Muscle layer of colon (tissue), 2 donors: Measurements from ENCODE around the gene KANSL1.

Experiments used
- H3K27ac ChIP-seq: one replicate; pipeline ENCODE4 v1.7.0; 2013; ENCODE audit warnings: low read depth, mild to moderate bottlenecking, low read length, moderate library complexity
- H3K27me3 ChIP-seq, 2 donors: one replicate each; pipeline ENCODE4 v1.7.0; 2013; ENCODE audit warnings: low read length in 2 of 2, mild to moderate bottlenecking in 2 of 2; ENCODE audit not compliant: insufficient read depth in 2 of 2, control insufficient read depth in 1 of 2
- H3K36me3 ChIP-seq: one replicate; pipeline ENCODE4 v1.7.0; 2013; ENCODE audit warnings: mild to moderate bottlenecking, low read length; ENCODE audit not compliant: insufficient read depth
- H3K4me1 ChIP-seq: one replicate; pipeline ENCODE4 v1.7.0; 2013; ENCODE audit warnings: mild to moderate bottlenecking, low read length; ENCODE audit not compliant: insufficient read depth
- H3K4me3 ChIP-seq, 2 donors: one replicate each; pipeline ENCODE4 v1.7.0; 2013; ENCODE audit warnings: low read length in 2 of 2, low read depth in 1 of 2, mild to moderate bottlenecking in 1 of 2, moderate library complexity in 1 of 2
- H3K9ac ChIP-seq: one replicate; pipeline ENCODE4 v1.7.0; 2013; ENCODE audit warnings: low read length
- H3K9me3 ChIP-seq: one replicate; pipeline ENCODE4 v1.7.0; 2013; ENCODE audit warnings: mild to moderate bottlenecking, low read length
- donor health status: abdominal sarcoma.
- donor health status: Adenocarcinoma of cecum.

KANSL1 gene

DNA sequence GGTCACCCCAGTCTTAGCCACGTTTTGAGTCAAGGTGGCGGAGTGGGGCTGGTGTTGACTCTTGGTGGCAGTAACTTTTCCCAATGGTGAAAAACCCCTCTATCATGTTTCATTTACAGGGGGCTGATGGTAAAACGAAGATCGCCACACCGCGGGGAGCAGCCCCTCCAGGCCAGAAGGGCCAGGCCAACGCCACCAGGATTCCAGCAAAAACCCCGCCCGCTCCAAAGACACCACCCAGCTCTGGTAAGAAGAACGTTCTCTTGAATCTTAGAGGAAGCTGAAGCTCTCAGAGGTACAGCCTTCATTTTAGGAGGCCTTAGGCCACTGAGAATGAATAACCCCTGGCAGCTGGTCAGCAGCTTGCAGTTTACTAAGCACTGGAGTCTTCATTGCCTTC, 201.9 kb downstream of the KANSL1 start:
- Histone ChIP-seq H3K27me3 (no peaks in the 10 kb centered on the region), H3K4me3 (no peak overlapping the region), H3K9me3 (no peaks in the 10 kb centered on the region), H3K9ac (no peak overlapping the region), H3K4me1 (no peaks in the 10 kb centered on the region), H3K27ac (no peak overlapping the region), H3K36me3 (no peaks in the 10 kb centered on the region)

DNA sequence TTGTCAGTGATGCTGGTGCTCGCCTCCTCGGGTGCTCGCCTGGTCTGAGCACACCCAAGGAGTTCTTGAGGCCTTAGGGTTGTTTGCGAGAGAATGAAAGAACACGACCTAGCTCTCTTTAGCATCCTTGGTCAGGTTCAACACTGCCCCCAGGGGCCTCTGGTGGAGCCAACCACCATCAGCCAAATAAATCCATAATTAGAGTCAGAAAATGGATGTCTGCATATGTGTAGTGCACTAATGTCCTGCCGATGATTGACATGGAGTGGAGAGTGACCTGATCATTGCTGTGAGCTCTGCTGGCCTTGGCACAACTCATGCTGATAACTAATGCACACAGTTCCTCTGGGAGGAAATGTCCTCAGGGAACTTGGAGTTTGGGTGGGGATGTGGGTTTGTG, 202.3 kb downstream of the KANSL1 start:
- H3K27me3 ChIP-seq: no peaks in the 10 kb centered on the region
- H3K9ac ChIP-seq: no peak overlapping the region
- H3K4me3 ChIP-seq: no peak overlapping the region
- H3K4me1 ChIP-seq: no peaks in the 10 kb centered on the region
- no peak overlapping the region for H3K27ac ChIP-seq
- H3K36me3 ChIP-seq: no peaks in the 10 kb centered on the region
- no peaks in the 10 kb centered on the region for H3K9me3 ChIP-seq

DNA sequence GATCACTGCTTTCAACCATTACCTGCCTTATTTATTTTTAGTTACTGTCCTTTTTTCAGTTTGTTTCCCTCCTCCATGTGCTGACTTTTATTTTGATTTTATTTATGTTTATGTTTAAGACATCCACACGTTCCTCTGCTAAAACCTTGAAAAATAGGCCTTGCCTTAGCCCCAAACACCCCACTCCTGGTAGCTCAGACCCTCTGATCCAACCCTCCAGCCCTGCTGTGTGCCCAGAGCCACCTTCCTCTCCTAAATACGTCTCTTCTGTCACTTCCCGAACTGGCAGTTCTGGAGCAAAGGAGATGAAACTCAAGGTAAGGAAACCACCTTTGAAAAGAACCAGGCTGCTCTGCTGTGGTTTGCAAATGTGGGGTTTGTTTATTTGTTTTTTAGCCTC, 203.5 kb downstream of the KANSL1 start:
- H3K9me3 ChIP-seq: no peaks in the 10 kb centered on the region
- no peaks in the 10 kb centered on the region for H3K4me1 ChIP-seq
- no peak overlapping the region for H3K4me3 ChIP-seq
- H3K36me3 ChIP-seq: no peaks in the 10 kb centered on the region
- H3K9ac ChIP-seq: no peak overlapping the region
- no peak overlapping the region for H3K27ac ChIP-seq
- H3K27me3 ChIP-seq: no peaks in the 10 kb centered on the region

DNA sequence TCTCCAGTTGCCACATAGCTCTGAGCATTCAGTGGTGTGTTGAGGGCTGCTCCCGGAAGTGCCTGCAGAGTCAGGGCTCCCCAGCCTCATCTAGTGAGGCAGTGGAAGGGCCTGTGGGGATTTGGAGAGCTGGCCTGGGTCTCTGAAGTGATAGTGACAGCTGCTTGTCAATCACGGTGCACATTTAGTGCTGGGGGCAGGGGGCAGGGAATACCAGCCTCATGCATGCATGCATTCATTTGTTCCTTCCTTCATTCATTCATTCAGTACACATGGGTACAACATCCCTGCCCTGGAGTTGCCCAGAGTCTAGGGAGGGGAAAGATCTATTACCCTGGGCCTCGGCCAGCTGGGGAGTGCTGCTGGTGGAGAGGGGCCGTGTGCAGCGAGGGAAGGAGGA, 205.5 kb downstream of the KANSL1 start:
- H3K4me3 ChIP-seq: no peak overlapping the region
- no peak overlapping the region for H3K9ac ChIP-seq
- no peak overlapping the region for H3K27ac ChIP-seq
- H3K4me1 ChIP-seq: no peaks in the 10 kb centered on the region
- no peaks in the 10 kb centered on the region for H3K9me3 ChIP-seq
- no peaks in the 10 kb centered on the region for H3K27me3 ChIP-seq
- H3K36me3 ChIP-seq: no peaks in the 10 kb centered on the region

DNA sequence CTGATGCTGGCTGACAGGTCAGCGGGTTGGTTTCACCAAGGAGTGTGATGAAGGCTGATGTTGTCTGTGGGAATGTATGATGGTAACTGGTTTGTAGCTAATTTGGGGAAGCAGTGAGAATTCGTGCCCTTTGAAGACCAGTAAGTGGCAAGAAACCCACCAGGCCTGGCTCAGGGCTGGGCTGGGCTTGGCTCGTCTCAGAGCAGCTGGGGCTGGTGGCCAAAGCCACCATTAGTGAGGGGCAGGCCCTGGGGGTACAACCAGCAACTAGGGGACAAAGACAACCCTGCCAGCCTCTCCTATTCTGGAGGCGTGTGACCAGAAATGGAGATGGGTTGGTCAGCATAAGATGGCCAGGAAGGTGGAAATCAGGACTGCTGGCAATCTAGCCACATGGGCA, 207.2 kb downstream of the KANSL1 start:
- H3K27ac ChIP-seq: no peak overlapping the region
- no peak overlapping the region for H3K9ac ChIP-seq
- no peaks in the 10 kb centered on the region for H3K36me3 ChIP-seq
- H3K4me3 ChIP-seq: no peak overlapping the region
- H3K4me1 ChIP-seq: no peaks in the 10 kb centered on the region
- H3K27me3 ChIP-seq: no peaks in the 10 kb centered on the region
- H3K9me3 ChIP-seq: no peaks in the 10 kb centered on the region

DNA sequence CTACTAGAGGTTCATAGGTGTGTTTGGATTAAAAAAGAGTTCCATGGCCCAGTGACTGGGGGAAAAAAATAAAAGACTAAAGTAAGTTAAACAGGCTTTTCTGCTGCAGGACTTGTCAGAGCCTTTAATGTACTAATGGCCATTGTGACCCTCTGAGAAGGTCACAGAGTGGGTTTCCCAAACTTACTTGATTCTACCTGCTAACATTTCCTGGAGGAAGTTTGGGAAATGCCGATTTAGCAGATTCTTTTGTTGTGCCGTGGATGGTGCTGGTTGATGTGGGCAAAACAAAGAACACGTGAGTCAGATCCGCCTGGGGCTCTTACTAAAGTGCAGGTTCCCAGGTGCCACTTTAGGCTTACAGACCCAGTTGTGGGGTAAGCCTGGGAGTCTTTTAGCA, 207.8 kb downstream of the KANSL1 start:
- Histone ChIP-seq H3K27me3 (no peaks in the 10 kb centered on the region), H3K4me3 (no peak overlapping the region), H3K9me3 (no peaks in the 10 kb centered on the region), H3K4me1 (no peaks in the 10 kb centered on the region), H3K27ac (no peak overlapping the region), H3K9ac (no peak overlapping the region), H3K36me3 (no peaks in the 10 kb centered on the region)

DNA sequence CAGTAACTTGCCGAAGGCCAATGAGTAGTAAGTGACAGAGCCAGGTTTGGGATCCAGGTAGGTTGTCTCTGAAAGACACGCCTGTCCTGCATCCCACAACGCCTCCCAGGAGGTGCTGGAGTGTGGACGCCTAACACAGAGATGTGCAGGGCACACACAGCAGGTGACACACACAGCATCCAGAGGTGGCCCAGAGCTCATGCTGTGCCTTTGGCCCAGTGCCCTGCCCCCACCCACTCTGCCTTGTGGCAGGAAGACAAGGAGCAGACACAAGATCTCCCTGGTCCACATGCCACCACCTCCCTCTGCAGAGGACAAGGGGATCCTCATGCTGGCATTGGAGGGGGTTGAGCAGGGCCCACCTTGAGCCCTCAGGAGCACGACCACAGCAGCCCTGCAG, 208.9 kb downstream of the KANSL1 start:
- Histone ChIP-seq H3K9me3 (no peaks in the 10 kb centered on the region), H3K27ac (no peak overlapping the region), H3K27me3 (no peaks in the 10 kb centered on the region), H3K4me3 (no peak overlapping the region), H3K9ac (no peak overlapping the region), H3K36me3 (no peaks in the 10 kb centered on the region), H3K4me1 (no peaks in the 10 kb centered on the region)

DNA sequence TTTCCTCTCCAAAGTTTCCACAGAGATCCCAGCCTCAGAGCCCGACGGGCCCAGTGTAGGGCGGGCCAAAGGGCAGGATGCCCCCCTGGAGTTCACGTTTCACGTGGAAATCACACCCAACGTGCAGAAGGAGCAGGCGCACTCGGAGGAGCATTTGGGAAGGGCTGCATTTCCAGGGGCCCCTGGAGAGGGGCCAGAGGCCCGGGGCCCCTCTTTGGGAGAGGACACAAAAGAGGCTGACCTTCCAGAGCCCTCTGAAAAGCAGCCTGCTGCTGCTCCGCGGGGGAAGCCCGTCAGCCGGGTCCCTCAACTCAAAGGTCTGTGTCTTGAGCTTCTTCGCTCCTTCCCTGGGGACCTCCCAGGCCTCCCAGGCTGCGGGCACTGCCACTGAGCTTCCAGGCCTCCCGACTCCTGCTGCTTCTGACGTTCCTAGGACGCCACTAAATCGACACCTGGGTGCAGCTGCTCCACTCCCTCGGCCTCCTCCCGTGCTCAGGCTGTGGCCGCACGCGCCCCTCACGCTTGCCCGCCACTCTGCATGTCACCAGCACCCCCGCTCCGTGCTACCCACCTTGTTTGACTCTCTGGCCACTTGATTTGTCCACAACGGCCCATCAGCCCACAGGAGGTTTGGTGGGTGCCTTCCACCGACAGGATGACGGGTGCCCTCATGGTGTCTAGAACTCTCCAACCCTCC, 209.5 kb downstream of the KANSL1 start:
- Histone ChIP-seq H3K4me3 (no peak overlapping the region), H3K9ac (no peak overlapping the region), H3K4me1 (no peaks in the 10 kb centered on the region), H3K27ac (no peak overlapping the region), H3K9me3 (no peaks in the 10 kb centered on the region), H3K36me3 (no peaks in the 10 kb centered on the region), H3K27me3 (no peaks in the 10 kb centered on the region)

DNA sequence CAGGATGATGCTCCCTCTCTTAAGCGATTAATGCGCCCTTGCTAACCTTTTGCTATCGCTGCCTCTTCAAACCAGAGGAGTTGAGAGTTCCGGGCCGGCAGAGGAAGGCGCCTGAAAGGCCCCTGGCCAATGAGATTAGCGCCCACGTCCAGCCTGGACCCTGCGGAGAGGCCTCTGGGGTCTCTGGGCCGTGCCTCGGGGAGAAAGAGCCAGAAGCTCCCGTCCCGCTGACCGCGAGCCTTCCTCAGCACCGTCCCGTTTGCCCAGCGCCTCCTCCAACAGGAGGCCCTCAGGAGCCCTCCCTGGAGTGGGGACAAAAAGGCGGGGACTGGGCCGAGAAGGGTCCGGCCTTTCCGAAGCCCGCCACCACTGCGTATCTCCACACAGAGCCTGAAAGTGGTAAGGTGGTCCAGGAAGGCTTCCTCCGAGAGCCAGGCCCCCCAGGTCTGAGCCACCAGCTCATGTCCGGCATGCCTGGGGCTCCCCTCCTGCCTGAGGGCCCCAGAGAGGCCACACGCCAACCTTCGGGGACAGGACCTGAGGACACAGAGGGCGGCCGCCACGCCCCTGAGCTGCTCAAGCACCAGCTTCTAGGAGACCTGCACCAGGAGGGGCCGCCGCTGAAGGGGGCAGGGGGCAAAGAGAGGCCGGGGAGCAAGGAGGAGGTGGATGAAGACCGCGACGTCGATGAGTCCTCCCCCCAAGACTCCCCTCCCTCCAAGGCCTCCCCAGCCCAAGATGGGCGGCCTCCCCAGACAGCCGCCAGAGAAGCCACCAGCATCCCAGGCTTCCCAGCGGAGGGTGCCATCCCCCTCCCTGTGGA, 210.2 kb downstream of the KANSL1 start:
- Histone ChIP-seq H3K4me3 (no peak overlapping the region), H3K27ac (no peak overlapping the region), H3K9ac (no peak overlapping the region), H3K36me3 (no peaks in the 10 kb centered on the region), H3K27me3 (no peaks in the 10 kb centered on the region), H3K9me3 (no peaks in the 10 kb centered on the region), H3K4me1 (no peaks in the 10 kb centered on the region)

DNA sequence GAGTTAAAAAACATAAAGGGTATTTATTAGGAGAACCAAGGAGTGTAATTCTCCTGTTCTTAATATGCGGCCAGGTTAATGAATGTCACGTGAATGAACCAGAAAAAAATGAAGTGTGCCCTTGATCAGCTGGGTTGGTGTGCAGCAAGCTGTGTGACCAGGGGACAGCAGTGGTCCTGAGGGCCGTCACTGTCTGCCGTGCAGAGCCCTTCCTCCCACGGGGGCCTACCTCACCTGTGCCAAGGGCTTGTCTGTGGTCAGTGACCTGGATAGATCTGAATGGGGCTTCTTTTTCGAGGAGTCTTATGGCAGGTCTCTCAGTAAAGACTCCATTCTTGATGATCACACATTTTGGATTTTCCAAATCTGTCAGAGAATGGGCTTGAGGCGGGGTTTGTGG, 211.9 kb downstream of the KANSL1 start:
- no peaks in the 10 kb centered on the region for H3K27me3 ChIP-seq

DNA sequence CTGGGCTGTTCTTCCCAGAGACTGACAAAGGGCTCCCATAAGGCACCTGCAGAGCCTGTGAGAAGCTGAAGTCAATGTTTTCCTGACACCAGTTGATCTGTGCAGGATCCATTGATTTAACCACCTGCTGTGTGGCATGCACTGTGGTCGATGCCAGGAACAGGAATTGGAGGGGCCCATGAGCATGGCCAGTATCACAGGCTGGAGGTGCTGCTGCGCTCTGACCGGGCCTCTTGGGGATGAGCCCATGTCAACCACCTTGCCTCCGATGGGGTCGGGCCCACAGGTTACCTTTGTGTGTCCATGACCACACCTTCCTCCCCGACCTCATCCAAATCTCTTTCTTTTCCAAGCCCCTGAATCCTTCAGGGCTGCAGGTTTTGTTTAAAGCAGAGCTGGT, 212.4 kb downstream of the KANSL1 start:
- Histone ChIP-seq H3K4me3 (no peak overlapping the region), H3K27ac (no peak overlapping the region), H3K9ac (no peak overlapping the region), H3K36me3 (no peaks in the 10 kb centered on the region), H3K9me3 (no peaks in the 10 kb centered on the region), H3K27me3 (no peaks in the 10 kb centered on the region), H3K4me1 (no peaks in the 10 kb centered on the region)

More for the DNA sequence above, 211.9 kb downstream of the KANSL1 start:
- Histone ChIP-seq H3K36me3 (no peaks in the 10 kb centered on the region), H3K4me3 (no peak overlapping the region), H3K27ac (no peak overlapping the region), H3K9ac (no peak overlapping the region), H3K4me1 (no peaks in the 10 kb centered on the region), H3K9me3 (no peaks in the 10 kb centered on the region)
